HG03025 (cell line): ENCODE results near the gene SLCO3A1.

Experiments
- ATAC-seq: cut with Tn5 transposase; IDR thresholded peaks from one replicate; pipeline ENCODE4 v1.9.1; 2021; ENCODE audit warnings: mild to moderate bottlenecking, moderate library complexity; ENCODE audit not compliant: unreplicated experiment, low FRiP score

The SLCO3A1 gene

GRCh38 chr15:92082006-92082843, 228.7 kb downstream of the SLCO3A1 start:
- ATAC-seq: no peak

- ATAC-seq: no peak
These were observed 229.7 kb downstream of the SLCO3A1 start for GRCh38 chr15:92083190-92083589.

- no peak for ATAC-seq
These were observed 233.7 kb downstream of the SLCO3A1 start for GRCh38 chr15:92087211-92087610.

- no peak for ATAC-seq
These were observed 237.7 kb downstream of the SLCO3A1 start for GRCh38 chr15:92091155-92091734.

GRCh38 chr15:92092289-92093105, 239.0 kb downstream of the SLCO3A1 start:
- ATAC-seq: no peak

GRCh38 chr15:92095693-92096092, 242.2 kb downstream of the SLCO3A1 start:
- no peak for ATAC-seq

GRCh38 chr15:92097474-92098178, 244.1 kb downstream of the SLCO3A1 start:
- ATAC-seq: no peak

- no peak for ATAC-seq
These were observed 245.4 kb downstream of the SLCO3A1 start for GRCh38 chr15:92098869-92099268.

- ATAC-seq: no peak
These were observed 246.8 kb downstream of the SLCO3A1 start for GRCh38 chr15:92100301-92100700.

- no peak for ATAC-seq
These were observed 247.2 kb downstream of the SLCO3A1 start for GRCh38 chr15:92100751-92101150.

- no peak for ATAC-seq
These were observed 248.3 kb downstream of the SLCO3A1 start for GRCh38 chr15:92101708-92102394.

GRCh38 chr15:92102395-92102755, 248.9 kb downstream of the SLCO3A1 start:
- ATAC-seq: no peak

- no peak for ATAC-seq
These were observed 250.6 kb downstream of the SLCO3A1 start for GRCh38 chr15:92104072-92104471.

- ATAC-seq: no peak
These were observed 252.1 kb downstream of the SLCO3A1 start for GRCh38 chr15:92105611-92106010.

GRCh38 chr15:92107510-92107909, 254.0 kb downstream of the SLCO3A1 start:
- ATAC-seq: no peak

- ATAC-seq: no peak
These were observed 255.8 kb downstream of the SLCO3A1 start for GRCh38 chr15:92109191-92109873.

- no peak for ATAC-seq
These were observed 257.8 kb downstream of the SLCO3A1 start for GRCh38 chr15:92111291-92111690.

GRCh38 chr15:92111751-92112150, 258.2 kb downstream of the SLCO3A1 start:
- no peak for ATAC-seq

GRCh38 chr15:92112180-92112579, 258.7 kb downstream of the SLCO3A1 start:
- ATAC-seq: no peak

- ATAC-seq: no peak
These were observed 259.2 kb downstream of the SLCO3A1 start for GRCh38 chr15:92112711-92113110.
